HepG2 (cell line): Measurements from ENCODE around the gene COMMD7. TPM values are rescaled to one million over a fixed set of nuclear protein-coding genes. Genes with fewer than 3 reads are reported as not detected.
A peak's percentile ranks its signal among the peaks of the same experiment; 100 is the strongest.

Source experiments
- ARNTL ChIP-seq: sonication (generic); formaldehyde crosslinking; IDR thresholded peaks from 2 replicates; pipeline ENCODE4 v1.4.0; 2020; ENCODE audit warnings: mild to moderate bottlenecking, missing genetic modification reagents
- MEF2D ChIP-seq: sonication (generic); formaldehyde crosslinking; IDR thresholded peaks from 2 replicates; pipeline ENCODE4 v1.5.1; 2020; ENCODE audit warnings: mild to moderate bottlenecking, missing genetic modification reagents
- PHF5A ChIP-seq: IDR thresholded peaks from one replicate; pipeline ENCODE4 v1.6.1; 2018; ENCODE audit warnings: low read depth, missing genetic modification reagents; ENCODE audit not compliant: unreplicated experiment
- RAD51 ChIP-seq: fragments of 450-650 bp; IDR thresholded peaks from 2 replicates; pipeline ENCODE4 v1.6.1; 2016; ENCODE audit warnings: borderline replicate concordance
- SCMH1 ChIP-seq: sonication (generic); formaldehyde crosslinking; IDR thresholded peaks from 2 replicates; pipeline ENCODE4 v1.9.0; 2021; ENCODE audit warnings: missing genetic modification reagents, mild to moderate bottlenecking, borderline replicate concordance
- SYNCRIP ChIP-seq: fragments of 200-400 bp; formaldehyde crosslinking; IDR thresholded peaks from 2 replicates; pipeline ENCODE4 v1.6.1; 2018; ENCODE audit warnings: mild to moderate bottlenecking, low read depth, low read length; ENCODE audit not compliant: insufficient read depth
- TRIM24 ChIP-seq: sonication (generic); formaldehyde crosslinking; IDR thresholded peaks from 2 replicates; pipeline ENCODE4 v1.8.0; 2022; ENCODE audit warnings: mild to moderate bottlenecking, missing genetic modification reagents
- ZBTB20 ChIP-seq: sonication (generic); formaldehyde crosslinking; IDR thresholded peaks from 2 replicates; pipeline ENCODE4 v1.8.1; 2023; ENCODE audit warnings: missing genetic modification reagents, low read depth, mild to moderate bottlenecking, borderline replicate concordance
- ZNF34 ChIP-seq: sonication (generic); formaldehyde crosslinking; IDR thresholded peaks from 2 replicates; pipeline ENCODE4 v1.4.0; 2020; ENCODE audit warnings: mild to moderate bottlenecking, missing genetic modification reagents, borderline replicate concordance
- ZNF644 ChIP-seq: IDR thresholded peaks from 2 replicates; pipeline ENCODE4 v1.6.1; 2016; ENCODE audit warnings: low read depth
- ZSCAN21 ChIP-seq: sonication (generic); formaldehyde crosslinking; IDR thresholded peaks from 2 replicates; pipeline ENCODE4 v1.8.0; 2022; ENCODE audit warnings: mild to moderate bottlenecking, missing genetic modification reagents, moderate library complexity, borderline replicate concordance
- ZSCAN30 ChIP-seq: sonication (generic); formaldehyde crosslinking; IDR thresholded peaks from 2 replicates; pipeline ENCODE4 v1.5.0; 2020; ENCODE audit warnings: mild to moderate bottlenecking, missing genetic modification reagents
- polyA plus RNA-seq, 8 experiments: library from polyadenylated mRNA; depleted of rRNA in 3 of 8; stranded (reverse) in 7 of 8; unstranded in 1 of 8; fragments of >200 nt; fragmentation: Illumina TruSeq in 4 of 8; extraction: Trizol in 4 of 8; gene quantifications; 2 replicates each; pipeline versions ENCODE4 v1.2.1 to v1.2.3, GENCODE V29; 2011 to 2016; ENCODE audit warnings: low read depth in 4 of 8, missing spikeins in 1 of 8, mixed read lengths in 1 of 8; ENCODE audit not compliant: insufficient read depth in 1 of 8
- total RNA-seq, 5 experiments: library from RNA; depleted of rRNA; stranded (reverse); fragments of >200 nt; fragmentation: Illumina TruSeq; extraction: Trizol; gene quantifications; 2 replicates each; pipeline ENCODE4 v1.2.3, GENCODE V29; 2016; ENCODE audit warnings: low read depth in 1 of 5
- TF ChIP-seq, protein P1 (sequence below): sonication (generic); formaldehyde crosslinking; IDR thresholded peaks from 2 replicates; pipeline ENCODE4 v1.4.0; 2020; ENCODE audit warnings: missing genetic modification reagents
- TF ChIP-seq, protein P2 (sequence below): IDR thresholded peaks from 2 replicates; pipeline ENCODE4 v1.6.1; 2016; ENCODE audit warnings: missing genetic modification reagents, missing compliant biosample characterization
- TF ChIP-seq, protein P3 (sequence below): sonication (generic); formaldehyde crosslinking; IDR thresholded peaks from 2 replicates; pipeline ENCODE4 v1.5.1; 2020; ENCODE audit warnings: mild to moderate bottlenecking, moderate library complexity, missing genetic modification reagents
- TF ChIP-seq, protein P4 (sequence below): sonication (generic); formaldehyde crosslinking; IDR thresholded peaks from 2 replicates; pipeline ENCODE4 v1.4.0; 2020; ENCODE audit warnings: missing genetic modification reagents
- TF ChIP-seq, protein P5 (sequence below): sonication (generic); formaldehyde crosslinking; IDR thresholded peaks from 2 replicates; pipeline ENCODE4 v1.5.1; 2020; ENCODE audit warnings: missing genetic modification reagents, mild to moderate bottlenecking, borderline replicate concordance
- TF ChIP-seq, protein P6 (sequence below): sonication (generic); formaldehyde crosslinking; IDR thresholded peaks from 2 replicates; pipeline ENCODE4 v1.4.0; 2020; ENCODE audit warnings: missing genetic modification reagents

Gene COMMD7
- total and polyA plus RNA-seq, 2 of the 13 experiments (the other 11 are each of a cell fraction or from before 2014, with no cell fraction given), result 42.1 to 53.3 TPM

DNA sequence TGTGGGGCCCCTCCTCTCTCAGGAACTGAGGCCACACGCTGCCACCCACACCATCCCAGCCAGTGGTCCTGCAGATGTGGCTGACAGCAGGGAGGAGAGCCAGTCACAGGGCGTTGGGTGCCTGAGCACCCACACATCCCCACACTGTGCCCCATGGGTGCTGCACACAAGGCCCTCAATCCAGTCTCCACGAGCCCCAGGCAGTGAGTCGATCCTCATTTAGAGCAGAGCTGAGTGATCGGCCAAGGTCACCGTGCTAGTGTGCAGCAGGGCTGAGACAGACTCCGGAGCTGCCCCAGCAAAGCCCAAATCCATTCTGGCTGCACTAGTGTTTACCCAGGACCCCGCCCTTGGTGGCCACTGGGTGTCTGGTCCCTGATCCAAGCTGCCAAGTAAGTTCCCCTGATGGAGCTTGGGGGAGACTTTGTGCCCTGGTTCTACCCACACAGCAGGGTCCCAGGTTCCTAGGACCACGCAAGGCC, 78.5 kb downstream of the COMMD7 start (continued):
- TF ChIP-seq, protein P1, sequence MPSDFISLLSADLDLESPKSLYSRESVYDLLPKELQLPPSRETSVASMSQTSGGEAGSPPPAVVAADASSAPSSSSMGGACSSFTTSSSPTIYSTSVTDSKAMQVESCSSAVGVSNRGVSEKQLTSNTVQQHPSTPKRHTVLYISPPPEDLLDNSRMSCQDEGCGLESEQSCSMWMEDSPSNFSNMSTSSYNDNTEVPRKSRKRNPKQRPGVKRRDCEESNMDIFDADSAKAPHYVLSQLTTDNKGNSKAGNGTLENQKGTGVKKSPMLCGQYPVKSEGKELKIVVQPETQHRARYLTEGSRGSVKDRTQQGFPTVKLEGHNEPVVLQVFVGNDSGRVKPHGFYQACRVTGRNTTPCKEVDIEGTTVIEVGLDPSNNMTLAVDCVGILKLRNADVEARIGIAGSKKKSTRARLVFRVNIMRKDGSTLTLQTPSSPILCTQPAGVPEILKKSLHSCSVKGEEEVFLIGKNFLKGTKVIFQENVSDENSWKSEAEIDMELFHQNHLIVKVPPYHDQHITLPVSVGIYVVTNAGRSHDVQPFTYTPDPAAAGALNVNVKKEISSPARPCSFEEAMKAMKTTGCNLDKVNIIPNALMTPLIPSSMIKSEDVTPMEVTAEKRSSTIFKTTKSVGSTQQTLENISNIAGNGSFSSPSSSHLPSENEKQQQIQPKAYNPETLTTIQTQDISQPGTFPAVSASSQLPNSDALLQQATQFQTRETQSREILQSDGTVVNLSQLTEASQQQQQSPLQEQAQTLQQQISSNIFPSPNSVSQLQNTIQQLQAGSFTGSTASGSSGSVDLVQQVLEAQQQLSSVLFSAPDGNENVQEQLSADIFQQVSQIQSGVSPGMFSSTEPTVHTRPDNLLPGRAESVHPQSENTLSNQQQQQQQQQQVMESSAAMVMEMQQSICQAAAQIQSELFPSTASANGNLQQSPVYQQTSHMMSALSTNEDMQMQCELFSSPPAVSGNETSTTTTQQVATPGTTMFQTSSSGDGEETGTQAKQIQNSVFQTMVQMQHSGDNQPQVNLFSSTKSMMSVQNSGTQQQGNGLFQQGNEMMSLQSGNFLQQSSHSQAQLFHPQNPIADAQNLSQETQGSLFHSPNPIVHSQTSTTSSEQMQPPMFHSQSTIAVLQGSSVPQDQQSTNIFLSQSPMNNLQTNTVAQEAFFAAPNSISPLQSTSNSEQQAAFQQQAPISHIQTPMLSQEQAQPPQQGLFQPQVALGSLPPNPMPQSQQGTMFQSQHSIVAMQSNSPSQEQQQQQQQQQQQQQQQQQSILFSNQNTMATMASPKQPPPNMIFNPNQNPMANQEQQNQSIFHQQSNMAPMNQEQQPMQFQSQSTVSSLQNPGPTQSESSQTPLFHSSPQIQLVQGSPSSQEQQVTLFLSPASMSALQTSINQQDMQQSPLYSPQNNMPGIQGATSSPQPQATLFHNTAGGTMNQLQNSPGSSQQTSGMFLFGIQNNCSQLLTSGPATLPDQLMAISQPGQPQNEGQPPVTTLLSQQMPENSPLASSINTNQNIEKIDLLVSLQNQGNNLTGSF (CRISPR knock-in tag), result no peak
- TF ChIP-seq, protein P2, sequence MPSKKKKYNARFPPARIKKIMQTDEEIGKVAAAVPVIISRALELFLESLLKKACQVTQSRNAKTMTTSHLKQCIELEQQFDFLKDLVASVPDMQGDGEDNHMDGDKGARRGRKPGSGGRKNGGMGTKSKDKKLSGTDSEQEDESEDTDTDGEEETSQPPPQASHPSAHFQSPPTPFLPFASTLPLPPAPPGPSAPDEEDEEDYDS (CRISPR knock-in tag), result peak; percentile 23; the same call in 1 of the 2 replicates
- TF ChIP-seq ARNTL (0 out of 2 replicates have a peak, but pooled peaks have one; percentile 16), ZSCAN21 (CRISPR knock-in tag) (peak; percentile 74; the same call in 1 of the 2 replicates), PHF5A (CRISPR knock-in tag) (no peak), ZNF34 (CRISPR knock-in tag) (no peak), ZNF644 (CRISPR knock-in tag) (peak; percentile 26; the same call in 1 of the 2 replicates), RAD51 (no peak), SCMH1 (CRISPR knock-in tag) (no peak), ZSCAN30 (CRISPR knock-in tag) (no peak), SYNCRIP (no peak), MEF2D (peak; percentile 59; the same call in 1 of the 2 replicates), ZBTB20 (CRISPR knock-in tag) (no peak), TRIM24 (CRISPR knock-in tag) (0 out of 2 replicates have a peak, but pooled peaks have one; percentile 9)
- TF ChIP-seq, protein P3, sequence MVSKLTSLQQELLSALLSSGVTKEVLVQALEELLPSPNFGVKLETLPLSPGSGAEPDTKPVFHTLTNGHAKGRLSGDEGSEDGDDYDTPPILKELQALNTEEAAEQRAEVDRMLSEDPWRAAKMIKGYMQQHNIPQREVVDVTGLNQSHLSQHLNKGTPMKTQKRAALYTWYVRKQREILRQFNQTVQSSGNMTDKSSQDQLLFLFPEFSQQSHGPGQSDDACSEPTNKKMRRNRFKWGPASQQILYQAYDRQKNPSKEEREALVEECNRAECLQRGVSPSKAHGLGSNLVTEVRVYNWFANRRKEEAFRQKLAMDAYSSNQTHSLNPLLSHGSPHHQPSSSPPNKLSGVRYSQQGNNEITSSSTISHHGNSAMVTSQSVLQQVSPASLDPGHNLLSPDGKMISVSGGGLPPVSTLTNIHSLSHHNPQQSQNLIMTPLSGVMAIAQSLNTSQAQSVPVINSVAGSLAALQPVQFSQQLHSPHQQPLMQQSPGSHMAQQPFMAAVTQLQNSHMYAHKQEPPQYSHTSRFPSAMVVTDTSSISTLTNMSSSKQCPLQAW (CRISPR knock-in tag), result no peak
- TF ChIP-seq, protein P4, sequence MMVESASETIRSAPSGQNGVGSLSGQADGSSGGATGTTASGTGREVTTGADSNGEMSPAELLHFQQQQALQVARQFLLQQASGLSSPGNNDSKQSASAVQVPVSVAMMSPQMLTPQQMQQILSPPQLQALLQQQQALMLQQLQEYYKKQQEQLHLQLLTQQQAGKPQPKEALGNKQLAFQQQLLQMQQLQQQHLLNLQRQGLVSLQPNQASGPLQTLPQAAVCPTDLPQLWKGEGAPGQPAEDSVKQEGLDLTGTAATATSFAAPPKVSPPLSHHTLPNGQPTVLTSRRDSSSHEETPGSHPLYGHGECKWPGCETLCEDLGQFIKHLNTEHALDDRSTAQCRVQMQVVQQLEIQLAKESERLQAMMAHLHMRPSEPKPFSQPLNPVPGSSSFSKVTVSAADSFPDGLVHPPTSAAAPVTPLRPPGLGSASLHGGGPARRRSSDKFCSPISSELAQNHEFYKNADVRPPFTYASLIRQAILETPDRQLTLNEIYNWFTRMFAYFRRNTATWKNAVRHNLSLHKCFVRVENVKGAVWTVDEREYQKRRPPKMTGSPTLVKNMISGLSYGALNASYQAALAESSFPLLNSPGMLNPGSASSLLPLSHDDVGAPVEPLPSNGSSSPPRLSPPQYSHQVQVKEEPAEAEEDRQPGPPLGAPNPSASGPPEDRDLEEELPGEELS (CRISPR knock-in tag), result peak; percentile 53
- TF ChIP-seq, protein P5, sequence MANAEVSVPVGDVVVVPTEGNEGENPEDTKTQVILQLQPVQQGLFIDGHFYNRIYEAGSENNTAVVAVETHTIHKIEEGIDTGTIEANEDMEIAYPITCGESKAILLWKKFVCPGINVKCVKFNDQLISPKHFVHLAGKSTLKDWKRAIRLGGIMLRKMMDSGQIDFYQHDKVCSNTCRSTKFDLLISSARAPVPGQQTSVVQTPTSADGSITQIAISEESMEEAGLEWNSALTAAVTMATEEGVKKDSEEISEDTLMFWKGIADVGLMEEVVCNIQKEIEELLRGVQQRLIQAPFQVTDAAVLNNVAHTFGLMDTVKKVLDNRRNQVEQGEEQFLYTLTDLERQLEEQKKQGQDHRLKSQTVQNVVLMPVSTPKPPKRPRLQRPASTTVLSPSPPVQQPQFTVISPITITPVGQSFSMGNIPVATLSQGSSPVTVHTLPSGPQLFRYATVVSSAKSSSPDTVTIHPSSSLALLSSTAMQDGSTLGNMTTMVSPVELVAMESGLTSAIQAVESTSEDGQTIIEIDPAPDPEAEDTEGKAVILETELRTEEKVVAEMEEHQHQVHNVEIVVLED, result peak; percentile 56
- TF ChIP-seq, protein P6, sequence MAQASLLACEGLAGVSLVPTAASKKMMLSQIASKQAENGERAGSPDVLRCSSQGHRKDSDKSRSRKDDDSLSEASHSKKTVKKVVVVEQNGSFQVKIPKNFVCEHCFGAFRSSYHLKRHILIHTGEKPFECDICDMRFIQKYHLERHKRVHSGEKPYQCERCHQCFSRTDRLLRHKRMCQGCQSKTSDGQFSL (CRISPR knock-in tag), result no peak
